Neural cell (in vitro differentiated cells): Measurements from ENCODE around the gene ARHGEF10L. TPM values are rescaled to one million over a fixed set of nuclear protein-coding genes. Genes with fewer than 3 reads are reported as not detected.

Experiments used
- H2AFZ ChIP-seq: fragments of 200-600, 300-800 bp; sonication (generic), shearing (Covaris generic); 2 replicates; pipeline ENCODE4 v1.6.0; 2014; ENCODE audit warnings: low read depth, mild to moderate bottlenecking, antibody characterized with exemption, low read length, moderate library complexity
- H3F3A ChIP-seq: fragments of 200-600 bp; shearing (Covaris generic); 2 replicates; pipeline ENCODE4 v1.6.1; 2016; ENCODE audit warnings: mild to moderate bottlenecking, moderate library complexity, mixed read lengths, antibody characterized with exemption, low read length; ENCODE audit not compliant: insufficient read depth, poor library complexity, severe bottlenecking
- H3K27ac ChIP-seq: fragments of 200-600, 300-800 bp; sonication (generic), shearing (Covaris generic); 2 replicates; pipeline ENCODE4 v1.5.1; 2014; ENCODE audit warnings: mild to moderate bottlenecking, low read length, moderate library complexity
- H3K27me3 ChIP-seq: fragments of 300-800, 200-600 bp; sonication (generic), shearing (Covaris generic); 2 replicates; pipeline ENCODE4 v1.6.0; 2014; ENCODE audit warnings: mild to moderate bottlenecking, low read depth, low read length, moderate library complexity; ENCODE audit not compliant: insufficient read depth
- H3K36me3 ChIP-seq: fragments of 300-800, 200-600 bp; sonication (generic), shearing (Covaris generic); 2 replicates; pipeline ENCODE4 v1.5.1; 2014; ENCODE audit warnings: mild to moderate bottlenecking, antibody characterized with exemption, low read length, moderate library complexity; ENCODE audit not compliant: insufficient read depth
- H3K4me2 ChIP-seq: fragments of 300-800, 200-600 bp; sonication (generic), shearing (Covaris generic); 2 replicates; pipeline ENCODE4 v1.6.0; 2014; ENCODE audit warnings: mild to moderate bottlenecking, low read length
- H3K4me3 ChIP-seq: fragments of 300-800, 200-600 bp; sonication (generic), shearing (Covaris generic); 2 replicates; pipeline ENCODE4 v1.5.1; 2014; ENCODE audit warnings: mild to moderate bottlenecking, low read length, moderate library complexity
- H3K79me2 ChIP-seq: fragments of 200-600 bp; shearing (Covaris generic); replicated peaks from 2 replicates; pipeline ENCODE4 v1.6.0; 2014; ENCODE audit warnings: mild to moderate bottlenecking, low read length, moderate library complexity; ENCODE audit not compliant: insufficient read depth
- H3K9ac ChIP-seq: fragments of 300-800, 200-600 bp; sonication (generic), shearing (Covaris generic); 2 replicates; pipeline ENCODE4 v1.6.1; 2016; ENCODE audit warnings: mild to moderate bottlenecking, low read length, mixed read lengths
- H3K9me2 ChIP-seq: fragments of 200-600 bp; shearing (Covaris generic); 2 replicates; pipeline ENCODE4 v1.6.1; 2016; ENCODE audit warnings: mild to moderate bottlenecking, low read length, mixed read lengths; ENCODE audit not compliant: insufficient read depth
- H3K9me3 ChIP-seq: fragments of 200-600, 300-800 bp; sonication (generic), shearing (Covaris generic); 2 replicates; pipeline ENCODE4 v1.6.1; 2016; ENCODE audit warnings: mild to moderate bottlenecking, mixed run types, low read length, moderate library complexity, mixed read lengths
- H4K20me1 ChIP-seq: fragments of 200-600 bp; shearing (Covaris generic); 2 replicates; pipeline ENCODE4 v1.6.1; 2016; ENCODE audit warnings: mild to moderate bottlenecking, mixed run types; ENCODE audit not compliant: insufficient read depth
- EP300 ChIP-seq: fragments of 450-650 bp; conservative IDR thresholded peaks from 2 replicates; pipeline ENCODE4 v1.6.1; 2014; ENCODE audit warnings: antibody characterized with exemption, mild to moderate bottlenecking, moderate library complexity; ENCODE audit not compliant: poor library complexity, severe bottlenecking
- EZH2 ChIP-seq: fragments of 200-600, 300-800 bp; shearing (Covaris generic), sonication (generic); IDR thresholded peaks from 2 replicates; pipeline ENCODE4 v1.6.1; 2014; ENCODE audit warnings: antibody characterized with exemption, low read length, borderline replicate concordance, mild to moderate bottlenecking; ENCODE audit not compliant: insufficient read depth, poor library complexity, severe bottlenecking
- MXI1 ChIP-seq: fragments of 450-650 bp; conservative IDR thresholded peaks from 2 replicates; pipeline ENCODE4 v1.6.1; 2014; ENCODE audit warnings: antibody characterized with exemption, mild to moderate bottlenecking; ENCODE audit not compliant: poor library complexity, severe bottlenecking
- POLR2AphosphoS5 ChIP-seq: IDR thresholded peaks from 2 replicates; pipeline ENCODE4 v1.6.1; 2012
- RAD21 ChIP-seq: fragments of 450-650 bp; conservative IDR thresholded peaks from 2 replicates; pipeline ENCODE4 v1.6.1; 2014; ENCODE audit warnings: antibody characterized with exemption, mild to moderate bottlenecking, moderate library complexity
- SMC3 ChIP-seq: fragments of 450-650 bp; conservative IDR thresholded peaks from 2 replicates; pipeline ENCODE4 v1.6.1; 2014; ENCODE audit warnings: antibody characterized with exemption, mild to moderate bottlenecking, moderate library complexity; ENCODE audit not compliant: poor library complexity
- TAF1 ChIP-seq: IDR thresholded peaks from 2 replicates; pipeline ENCODE4 v1.6.1; 2012; ENCODE audit warnings: low read depth
- polyA plus RNA-seq: library from polyadenylated mRNA; depleted of rRNA; stranded (reverse); fragments of >200 nt; gene quantifications from 2 replicates; pipeline ENCODE4 v1.2.3, GENCODE V29; 2014
- TF ChIP-seq, protein P1 (sequence below): fragments of 450-650 bp; IDR thresholded peaks from 2 replicates; pipeline ENCODE4 v1.5.1; 2014; ENCODE audit warnings: antibody characterized with exemption, mild to moderate bottlenecking, moderate library complexity; ENCODE audit not compliant: poor library complexity, severe bottlenecking
- TF ChIP-seq, protein P2 (sequence below): IDR thresholded peaks from 2 replicates; pipeline ENCODE4 v1.6.1; 2012; ENCODE audit warnings: borderline replicate concordance

Gene ARHGEF10L
- polyA plus RNA-seq, 1 donor from 2014 or later = 123 TPM

DNA sequence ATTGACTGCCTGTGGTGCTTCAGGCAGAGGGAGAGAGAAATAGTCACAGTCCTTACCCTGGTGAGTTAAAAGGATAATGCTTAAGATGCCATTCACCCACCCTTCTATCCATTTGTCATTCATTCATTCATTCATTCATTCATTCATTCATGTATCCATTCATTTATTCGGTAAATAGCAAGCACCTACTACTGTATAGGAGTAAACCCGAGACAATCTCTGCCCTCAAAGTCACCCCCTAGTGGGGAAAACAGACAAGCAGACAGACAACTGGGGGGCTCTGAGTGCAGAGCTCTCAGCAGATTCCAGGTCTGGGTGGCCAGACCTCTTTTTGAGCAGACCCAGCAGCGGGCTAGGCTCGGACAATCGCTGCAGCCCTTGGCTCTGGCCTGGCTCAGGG, 201.6 kb downstream of the ARHGEF10L start:
- Histone ChIP-seq H3K4me3 (no peak overlapping the region), H3K4me2 (no peak overlapping the region), H2AFZ (no peak overlapping the region), H3K27me3 (no peaks in the 10 kb centered on the region), H4K20me1 (no peaks in the 10 kb centered on the region), H3K27ac (no peak overlapping the region), H3K9me3 (no peaks in the 10 kb centered on the region), H3K79me2 (no peaks in the 10 kb centered on the region), H3K9ac (no peak overlapping the region), H3K9me2 (no peaks in the 10 kb centered on the region), H3F3A (no peaks in the 10 kb centered on the region), H3K36me3 (no peaks in the 10 kb centered on the region)
- no peak for TF ChIP-seq EZH2
- TF ChIP-seq, protein P1, sequence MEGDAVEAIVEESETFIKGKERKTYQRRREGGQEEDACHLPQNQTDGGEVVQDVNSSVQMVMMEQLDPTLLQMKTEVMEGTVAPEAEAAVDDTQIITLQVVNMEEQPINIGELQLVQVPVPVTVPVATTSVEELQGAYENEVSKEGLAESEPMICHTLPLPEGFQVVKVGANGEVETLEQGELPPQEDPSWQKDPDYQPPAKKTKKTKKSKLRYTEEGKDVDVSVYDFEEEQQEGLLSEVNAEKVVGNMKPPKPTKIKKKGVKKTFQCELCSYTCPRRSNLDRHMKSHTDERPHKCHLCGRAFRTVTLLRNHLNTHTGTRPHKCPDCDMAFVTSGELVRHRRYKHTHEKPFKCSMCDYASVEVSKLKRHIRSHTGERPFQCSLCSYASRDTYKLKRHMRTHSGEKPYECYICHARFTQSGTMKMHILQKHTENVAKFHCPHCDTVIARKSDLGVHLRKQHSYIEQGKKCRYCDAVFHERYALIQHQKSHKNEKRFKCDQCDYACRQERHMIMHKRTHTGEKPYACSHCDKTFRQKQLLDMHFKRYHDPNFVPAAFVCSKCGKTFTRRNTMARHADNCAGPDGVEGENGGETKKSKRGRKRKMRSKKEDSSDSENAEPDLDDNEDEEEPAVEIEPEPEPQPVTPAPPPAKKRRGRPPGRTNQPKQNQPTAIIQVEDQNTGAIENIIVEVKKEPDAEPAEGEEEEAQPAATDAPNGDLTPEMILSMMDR = no peak
- no peak for TF ChIP-seq RAD21
- no peak for TF ChIP-seq MXI1
- TF ChIP-seq TAF1 = no peak
- no peak for TF ChIP-seq POLR2AphosphoS5
- TF ChIP-seq EP300 = no peak
- no peak for TF ChIP-seq SMC3
- TF ChIP-seq, protein P2, sequence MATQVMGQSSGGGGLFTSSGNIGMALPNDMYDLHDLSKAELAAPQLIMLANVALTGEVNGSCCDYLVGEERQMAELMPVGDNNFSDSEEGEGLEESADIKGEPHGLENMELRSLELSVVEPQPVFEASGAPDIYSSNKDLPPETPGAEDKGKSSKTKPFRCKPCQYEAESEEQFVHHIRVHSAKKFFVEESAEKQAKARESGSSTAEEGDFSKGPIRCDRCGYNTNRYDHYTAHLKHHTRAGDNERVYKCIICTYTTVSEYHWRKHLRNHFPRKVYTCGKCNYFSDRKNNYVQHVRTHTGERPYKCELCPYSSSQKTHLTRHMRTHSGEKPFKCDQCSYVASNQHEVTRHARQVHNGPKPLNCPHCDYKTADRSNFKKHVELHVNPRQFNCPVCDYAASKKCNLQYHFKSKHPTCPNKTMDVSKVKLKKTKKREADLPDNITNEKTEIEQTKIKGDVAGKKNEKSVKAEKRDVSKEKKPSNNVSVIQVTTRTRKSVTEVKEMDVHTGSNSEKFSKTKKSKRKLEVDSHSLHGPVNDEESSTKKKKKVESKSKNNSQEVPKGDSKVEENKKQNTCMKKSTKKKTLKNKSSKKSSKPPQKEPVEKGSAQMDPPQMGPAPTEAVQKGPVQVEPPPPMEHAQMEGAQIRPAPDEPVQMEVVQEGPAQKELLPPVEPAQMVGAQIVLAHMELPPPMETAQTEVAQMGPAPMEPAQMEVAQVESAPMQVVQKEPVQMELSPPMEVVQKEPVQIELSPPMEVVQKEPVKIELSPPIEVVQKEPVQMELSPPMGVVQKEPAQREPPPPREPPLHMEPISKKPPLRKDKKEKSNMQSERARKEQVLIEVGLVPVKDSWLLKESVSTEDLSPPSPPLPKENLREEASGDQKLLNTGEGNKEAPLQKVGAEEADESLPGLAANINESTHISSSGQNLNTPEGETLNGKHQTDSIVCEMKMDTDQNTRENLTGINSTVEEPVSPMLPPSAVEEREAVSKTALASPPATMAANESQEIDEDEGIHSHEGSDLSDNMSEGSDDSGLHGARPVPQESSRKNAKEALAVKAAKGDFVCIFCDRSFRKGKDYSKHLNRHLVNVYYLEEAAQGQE = no peak

DNA sequence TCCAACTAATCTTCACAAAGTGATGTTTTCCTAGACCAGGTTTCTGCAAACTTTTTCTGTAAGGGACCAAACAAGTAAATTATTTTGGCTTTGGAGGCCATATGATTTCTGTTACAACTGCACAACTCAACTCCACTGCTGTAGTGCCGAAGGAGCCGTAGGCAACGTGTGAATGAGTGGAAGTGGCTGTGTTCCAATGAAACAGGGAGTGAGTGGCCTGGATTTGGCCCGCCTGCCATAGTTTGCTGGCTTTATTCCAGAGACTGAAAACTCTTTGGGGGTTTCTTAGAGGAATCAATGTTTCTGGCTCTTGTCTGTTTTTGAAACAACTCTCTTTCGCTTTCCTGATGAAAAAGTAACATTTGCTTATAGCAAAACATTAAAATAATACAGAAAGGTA, 203.1 kb downstream of the ARHGEF10L start:
- H4K20me1 ChIP-seq = no peaks in the 10 kb centered on the region
- H3F3A ChIP-seq = no peaks in the 10 kb centered on the region
- no peaks in the 10 kb centered on the region for H3K36me3 ChIP-seq
- H3K27me3 ChIP-seq = no peaks in the 10 kb centered on the region
- H3K79me2 ChIP-seq = no peaks in the 10 kb centered on the region
- no peaks in the 10 kb centered on the region for H3K9me3 ChIP-seq
- H3K9me2 ChIP-seq = no peaks in the 10 kb centered on the region
- H3K4me3 ChIP-seq = no peak overlapping the region
- TF ChIP-seq RAD21 = no peak
- TF ChIP-seq, protein P1 = no peak
- TF ChIP-seq, protein P2 = no peak
- no peak for TF ChIP-seq POLR2AphosphoS5
- no peak for TF ChIP-seq EZH2
- TF ChIP-seq MXI1 = no peak
- TF ChIP-seq TAF1 = no peak
- no peak for TF ChIP-seq SMC3
- no peak for TF ChIP-seq EP300
- no peak overlapping the region for H3K4me2 ChIP-seq
- H3K27ac ChIP-seq = no peak overlapping the region
- H3K9ac ChIP-seq = no peak overlapping the region
- no peak overlapping the region for H2AFZ ChIP-seq
